Bone marrow (tissue), 2 donors: ENCODE measurements around the gene RIC1.
"Not testable (repeated sequence)": the region's sequence is repeated elsewhere in the genome, so short reads cannot be mapped to it uniquely, and the experiment has no call there.

Experiments
- DNase-seq, 2 donors: peaks; one replicate each; lab custom pipeline; 2025; lab: John Stamatoyannopoulos, UW

RIC1 gene

GRCh38 chr9:5671711-5672353 lies 42.9 kb downstream of the RIC1 start:
- DNase-seq = no peak

DNA sequence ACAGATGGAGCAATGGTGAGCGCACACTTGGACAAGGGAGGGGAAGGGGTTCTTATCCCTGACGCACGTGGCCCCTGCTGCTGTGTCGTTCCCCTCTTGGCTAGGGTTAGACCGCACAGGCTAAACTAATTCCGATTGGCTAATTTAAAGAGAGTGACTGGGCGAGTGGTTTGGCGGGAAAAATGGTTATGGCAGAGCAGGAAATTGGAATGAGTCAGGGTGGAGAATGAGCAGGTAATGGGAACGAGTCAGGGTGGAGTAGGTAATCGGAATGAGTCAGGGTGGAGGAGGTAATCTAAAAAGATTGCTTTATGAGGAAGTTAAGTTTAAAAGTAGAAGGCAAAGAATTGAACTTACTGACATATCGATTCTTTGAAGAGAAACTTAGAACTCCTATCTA lies 46.1 kb downstream of the RIC1 start:
- not testable (repeated sequence) for DNase-seq

- DNase-seq = not testable (repeated sequence)
Measured at GRCh38 chr9:5683591-5683990, 54.7 kb downstream of the RIC1 start.

GRCh38 chr9:5684101-5684500 lies 55.2 kb downstream of the RIC1 start:
- DNase-seq = no peak

- DNase-seq = no peak
Measured at GRCh38 chr9:5688109-5688508, 59.2 kb downstream of the RIC1 start.

GRCh38 chr9:5690278-5690677 lies 61.4 kb downstream of the RIC1 start:
- DNase-seq = no peak

GRCh38 chr9:5695860-5696259 lies 67.0 kb downstream of the RIC1 start:
- no peak for DNase-seq

DNA sequence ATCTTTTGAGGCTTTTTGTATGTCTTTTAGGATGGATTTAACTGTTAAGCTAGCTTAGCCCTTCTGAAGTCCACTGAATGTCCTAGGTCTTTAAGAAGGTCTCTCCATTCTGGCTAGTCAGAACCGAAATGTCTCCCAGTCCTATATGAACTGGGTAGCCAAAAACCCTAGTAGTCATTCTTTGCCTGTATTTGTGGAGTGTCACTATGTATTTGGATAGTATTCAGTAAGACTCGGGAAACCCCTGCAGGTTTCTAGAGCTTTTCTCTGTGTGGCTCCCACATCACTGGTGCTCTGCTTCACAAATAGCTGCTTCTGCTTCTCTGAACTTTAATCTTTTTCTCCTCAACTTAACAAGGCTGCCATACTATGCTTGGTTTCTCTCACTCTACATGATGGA lies 68.0 kb downstream of the RIC1 start:
- no peak for DNase-seq

GRCh38 chr9:5698004-5698403 lies 69.1 kb downstream of the RIC1 start:
- no peak for DNase-seq

GRCh38 chr9:5698810-5699556 lies 70.1 kb downstream of the RIC1 start:
- DNase-seq = no peak

- DNase-seq = no peak
Measured at GRCh38 chr9:5708414-5708813, 79.5 kb downstream of the RIC1 start.

GRCh38 chr9:5712651-5713390 lies 83.9 kb downstream of the RIC1 start:
- no peak for DNase-seq

GRCh38 chr9:5714501-5715401 lies 85.8 kb downstream of the RIC1 start:
- DNase-seq = no peak

- DNase-seq = no peak
Measured at GRCh38 chr9:5715548-5716127, 86.7 kb downstream of the RIC1 start.

- not testable (repeated sequence) for DNase-seq
Measured at GRCh38 chr9:5717434-5717833, 88.5 kb downstream of the RIC1 start.

- no peak for DNase-seq
Measured at GRCh38 chr9:5718296-5719032, 89.6 kb downstream of the RIC1 start.

DNA sequence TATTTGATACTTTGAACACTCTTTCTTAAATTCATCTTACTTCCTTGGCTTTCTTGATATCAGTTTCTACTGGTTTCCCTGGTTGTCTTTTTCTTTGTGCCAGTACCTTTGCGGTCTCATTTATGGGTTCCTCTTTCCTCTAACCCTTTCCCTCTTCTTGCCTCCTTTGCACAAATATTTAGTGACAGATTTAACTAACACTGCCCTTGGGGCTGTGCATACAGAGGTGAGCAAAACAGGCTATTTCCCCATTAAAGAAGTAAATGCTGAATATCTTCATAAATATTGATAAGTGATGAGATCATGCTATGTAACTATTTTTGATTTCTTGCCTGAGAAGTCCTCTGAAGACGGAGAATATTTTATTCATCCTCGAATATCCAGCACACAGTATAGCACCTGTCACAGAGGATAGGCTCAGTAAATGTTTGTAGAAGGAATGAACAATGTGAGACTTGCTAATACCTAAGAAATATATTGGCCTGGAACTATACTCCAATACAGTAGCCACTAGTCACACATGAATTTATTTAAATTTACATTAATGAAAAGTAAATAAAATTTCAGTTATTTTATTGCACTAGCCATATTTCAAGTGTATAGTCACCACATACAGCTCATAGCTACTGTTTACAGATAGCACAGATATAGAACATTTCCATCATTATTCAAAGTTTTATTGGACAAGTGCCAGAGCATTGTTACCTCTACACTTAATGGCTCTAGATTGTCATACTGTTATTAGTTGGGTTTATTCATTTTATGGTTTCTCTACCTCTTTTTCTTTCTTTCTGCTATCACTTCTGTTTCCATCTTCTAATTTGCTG lies 90.4 kb downstream of the RIC1 start:
- no peak for DNase-seq

GRCh38 chr9:5720151-5720550 lies 91.2 kb downstream of the RIC1 start:
- DNase-seq = no peak

DNA sequence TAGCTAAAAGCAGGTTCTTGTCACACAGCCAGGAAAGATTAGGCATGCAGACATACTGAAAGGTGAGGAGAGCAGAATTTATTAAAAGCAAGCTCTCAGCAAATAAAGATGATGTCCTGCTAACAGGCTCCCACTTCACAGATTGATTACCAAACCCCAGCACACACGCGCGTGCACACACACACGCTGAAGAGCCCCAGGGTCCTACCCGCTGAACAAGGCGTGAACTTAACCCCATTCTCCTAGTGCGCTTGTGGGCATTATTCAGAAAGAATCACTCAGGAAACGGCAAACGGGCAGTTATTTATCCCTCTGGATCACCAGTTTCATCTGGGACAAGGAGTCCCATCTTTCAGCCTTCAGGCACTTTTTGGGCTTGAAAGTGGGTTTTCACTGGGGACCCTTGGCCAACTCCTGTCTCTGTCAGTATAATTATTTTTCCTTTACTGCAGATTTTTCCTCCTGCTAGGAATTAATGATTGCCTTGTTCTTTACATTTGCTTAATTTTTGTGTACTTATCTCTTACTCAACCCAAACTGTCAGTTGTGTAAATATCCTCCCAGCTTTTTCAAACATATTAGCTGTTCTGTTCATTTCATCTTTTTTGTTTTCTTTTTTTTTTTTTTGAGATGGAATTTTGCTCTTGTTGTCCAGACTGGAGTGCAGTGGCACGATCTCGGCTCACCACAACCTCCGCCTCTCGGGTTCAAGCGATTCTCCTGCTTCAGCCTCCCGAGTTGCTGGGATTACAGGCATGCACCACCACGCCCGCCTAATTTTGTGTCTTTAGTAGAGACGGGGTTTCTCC lies 92.6 kb downstream of the RIC1 start:
- no peak for DNase-seq
